IPS-20b (cell line): ENCODE measurements around the gene MOB1B.
"Not testable (repeated sequence)": the region's sequence is repeated elsewhere in the genome, so short reads cannot be mapped to it uniquely, and the experiment has no call there.

Source experiments
- H3K27ac ChIP-seq: one replicate; pipeline ENCODE4 v1.5.1; 2013; ENCODE audit warnings: low read length
- H3K27me3 ChIP-seq: 2 replicates; pipeline ENCODE4 v1.6.1; 2013; ENCODE audit warnings: mild to moderate bottlenecking, low read length, inconsistent platforms; ENCODE audit not compliant: insufficient read depth
- H3K36me3 ChIP-seq: 2 replicates; pipeline ENCODE4 v1.6.1; 2013; ENCODE audit warnings: low read depth, mild to moderate bottlenecking, inconsistent platforms, low read length, moderate library complexity; ENCODE audit not compliant: insufficient read depth
- H3K4me1 ChIP-seq: 2 replicates; pipeline ENCODE4 v1.6.1; 2013; ENCODE audit warnings: mild to moderate bottlenecking, control low read depth, inconsistent platforms, low read length, moderate library complexity; ENCODE audit not compliant: insufficient read depth
- H3K4me3 ChIP-seq: 2 replicates; pipeline ENCODE4 v1.5.1; 2013; ENCODE audit warnings: mild to moderate bottlenecking, low read length, inconsistent platforms
- H3K9ac ChIP-seq: 2 replicates; pipeline ENCODE4 v1.6.1; 2013; ENCODE audit warnings: low read depth, mild to moderate bottlenecking, inconsistent platforms, low read length, moderate library complexity
- H3K9me3 ChIP-seq: 2 replicates; pipeline ENCODE4 v1.6.1; 2013; ENCODE audit warnings: mild to moderate bottlenecking, low read depth, low read length, inconsistent platforms; ENCODE audit not compliant: insufficient read depth

The MOB1B gene

DNA sequence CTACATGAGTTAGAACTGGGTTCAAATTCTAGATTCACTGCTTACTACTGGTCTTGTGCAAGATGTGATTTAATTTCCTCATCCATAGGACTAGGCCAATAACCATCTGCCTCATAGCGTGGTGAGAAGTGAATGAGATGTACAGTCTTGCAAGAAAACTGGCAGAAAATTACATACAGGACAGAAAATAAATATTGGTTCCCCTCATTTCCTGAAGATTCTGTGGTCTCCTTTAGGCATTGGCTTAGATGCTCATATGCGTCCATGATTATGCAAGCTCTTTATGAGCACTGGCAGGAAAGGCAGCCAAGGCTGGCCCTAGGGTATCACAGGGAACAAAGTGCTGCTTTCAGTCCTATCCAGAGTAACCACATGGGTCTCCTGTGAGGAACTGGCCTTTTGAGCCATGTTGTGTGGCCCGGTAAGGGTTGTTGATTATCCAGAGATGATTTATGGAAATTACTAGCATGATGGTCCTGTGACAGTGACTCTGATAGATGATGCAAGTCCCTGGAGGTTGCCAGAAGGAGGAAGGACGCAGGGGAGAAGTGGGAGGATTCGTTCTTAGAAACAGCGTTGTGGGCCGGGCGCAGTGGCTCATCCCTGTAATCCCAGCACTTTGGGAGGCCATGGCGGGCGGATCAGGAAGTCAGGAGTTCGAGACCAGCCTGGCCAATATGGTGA, 9.9 kb upstream of the MOB1B start:
- Histone ChIP-seq H3K4me3 (no peak overlapping the region), H3K4me1 (no peaks in the 10 kb centered on the region), H3K27me3 (no peaks in the 10 kb centered on the region), H3K27ac (no peak overlapping the region), H3K9me3 (no peaks in the 10 kb centered on the region), H3K36me3 (no peaks in the 10 kb centered on the region), H3K9ac (no peak overlapping the region)

DNA sequence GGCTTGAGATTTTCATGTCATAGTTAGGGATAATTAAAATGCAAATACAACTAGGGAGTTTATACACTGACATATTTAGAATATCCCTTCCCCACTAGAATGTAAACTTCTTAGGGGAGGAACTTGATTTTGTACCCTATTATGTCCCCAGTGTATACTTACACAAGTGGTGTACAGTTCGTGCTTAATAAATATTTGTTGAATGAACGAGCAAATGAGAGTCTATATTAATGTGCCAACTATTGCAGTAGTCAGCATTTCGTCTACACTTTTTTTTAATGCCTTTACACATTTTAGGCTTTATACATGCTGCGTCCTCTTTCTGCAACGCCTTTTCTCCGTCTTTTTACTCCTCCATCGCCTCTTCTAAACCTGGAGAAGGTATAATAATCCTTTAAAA, 8.4 kb upstream of the MOB1B start:
- Histone ChIP-seq H3K27me3 (no peaks in the 10 kb centered on the region), H3K4me3 (no peak overlapping the region), H3K36me3 (no peaks in the 10 kb centered on the region), H3K4me1 (no peaks in the 10 kb centered on the region), H3K9me3 (no peaks in the 10 kb centered on the region), H3K9ac (no peak overlapping the region), H3K27ac (no peak overlapping the region)

DNA sequence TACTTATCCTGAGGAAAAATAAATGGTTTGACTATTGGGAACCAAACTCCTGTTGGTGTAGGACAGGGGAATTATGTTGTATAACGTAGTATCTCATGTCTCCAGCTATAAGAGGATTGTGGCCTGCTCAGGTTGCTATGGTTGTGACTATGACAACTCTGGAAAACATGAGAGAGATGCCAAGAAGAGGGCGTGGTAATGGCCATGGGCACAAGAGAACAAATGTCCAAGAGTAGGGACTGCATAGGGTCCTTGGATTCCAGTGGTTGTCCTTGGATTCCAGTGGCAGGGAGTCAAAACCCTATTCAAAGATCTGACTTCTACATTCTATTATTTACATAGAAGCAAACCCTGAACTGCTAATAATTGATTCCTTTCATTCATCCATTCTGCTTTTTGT, 6.8 kb upstream of the MOB1B start:
- H3K27me3 ChIP-seq: no peaks in the 10 kb centered on the region
- H3K27ac ChIP-seq: no peak overlapping the region
- no peak overlapping the region for H3K9ac ChIP-seq
- no peaks in the 10 kb centered on the region for H3K36me3 ChIP-seq
- H3K4me3 ChIP-seq: no peak overlapping the region
- H3K9me3 ChIP-seq: no peaks in the 10 kb centered on the region
- H3K4me1 ChIP-seq: no peaks in the 10 kb centered on the region

DNA sequence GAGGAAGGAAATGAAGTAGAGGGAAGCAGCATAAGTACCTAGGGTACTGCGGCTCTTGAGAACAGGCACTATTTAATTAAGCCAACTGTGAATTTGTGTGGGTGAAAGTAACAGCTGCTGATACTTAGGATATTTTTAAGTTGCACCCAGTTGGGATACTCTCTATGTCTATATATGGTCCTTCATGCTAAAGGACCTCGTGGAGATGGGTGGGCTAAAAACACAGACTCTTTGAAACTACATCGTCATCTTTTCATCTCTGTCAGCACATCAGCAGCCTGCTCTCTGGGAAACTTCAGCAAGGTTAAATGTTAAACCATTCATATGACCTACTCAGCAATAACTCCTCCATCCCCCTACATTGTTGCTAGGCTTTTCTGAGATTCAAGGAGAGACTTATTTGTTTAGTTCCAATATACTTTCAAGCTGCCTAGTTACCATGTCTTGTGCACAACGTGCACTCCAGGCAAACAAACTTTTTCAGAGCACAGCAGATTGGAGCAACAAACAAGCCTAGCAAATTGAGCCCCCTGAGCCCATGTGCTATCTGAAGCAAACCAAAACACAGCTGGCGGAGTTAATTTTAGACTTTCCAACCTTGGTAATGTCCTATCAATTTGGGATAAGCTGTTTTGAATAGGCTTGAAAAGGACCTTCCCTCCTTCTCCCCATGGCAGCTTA, 6.2 kb upstream of the MOB1B start:
- no peak overlapping the region for H3K27ac ChIP-seq
- H3K4me1 ChIP-seq: no peaks in the 10 kb centered on the region
- no peaks in the 10 kb centered on the region for H3K9me3 ChIP-seq
- H3K9ac ChIP-seq: no peak overlapping the region
- no peak overlapping the region for H3K4me3 ChIP-seq
- H3K27me3 ChIP-seq: no peaks in the 10 kb centered on the region
- H3K36me3 ChIP-seq: no peaks in the 10 kb centered on the region

DNA sequence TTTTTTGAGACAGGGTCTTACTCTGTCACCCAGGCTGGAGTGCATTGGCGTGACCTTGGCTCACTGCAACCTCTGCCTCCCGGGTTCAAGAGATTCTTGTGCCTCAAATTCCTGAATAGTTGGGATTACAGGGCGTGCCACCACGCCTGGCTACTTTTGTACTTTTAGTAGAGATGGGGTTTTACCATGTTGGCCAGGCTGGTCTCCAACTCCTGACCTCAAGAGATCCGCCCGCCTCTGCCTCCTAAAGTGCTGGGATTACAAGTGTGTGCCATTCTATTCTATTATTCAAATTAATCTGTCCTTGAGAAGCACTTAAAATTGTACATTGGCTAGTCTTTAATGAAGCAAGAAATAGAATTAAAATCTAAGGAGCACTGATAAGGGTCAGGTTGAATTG, 3.6 kb upstream of the MOB1B start:
- not testable (repeated sequence) for H3K4me1 ChIP-seq, H3K9ac ChIP-seq, H3K9me3 ChIP-seq, H3K27me3 ChIP-seq, H3K27ac ChIP-seq, H3K4me3 ChIP-seq, H3K36me3 ChIP-seq

DNA sequence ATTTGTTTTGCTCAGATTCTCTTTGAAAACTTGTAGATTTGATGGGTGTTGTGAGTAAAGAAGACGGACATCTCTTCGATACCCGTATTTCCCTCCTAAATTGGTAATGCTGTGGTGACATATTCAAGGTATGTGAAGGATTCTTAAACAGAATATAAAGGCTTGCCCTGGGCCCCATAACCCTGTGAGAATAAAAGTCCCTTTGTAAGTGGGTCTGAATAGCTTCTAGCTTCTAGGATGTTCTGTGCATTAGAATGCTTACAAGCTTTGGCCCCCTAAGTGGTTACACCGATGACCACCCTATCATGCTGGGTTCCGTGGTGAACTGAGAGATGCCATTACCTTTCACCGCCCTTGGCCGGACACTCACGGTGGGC, 574 bp upstream of the MOB1B start:
- peak overlapping the region; percentile 73; the same call in 1 of the 2 replicates for H3K9ac ChIP-seq
- no peaks in the 10 kb centered on the region for H3K27me3 ChIP-seq
- peak overlapping the region; percentile 16 for H3K27ac ChIP-seq
- peaks cover 5% of the 10 kb centered on the region; the same call in 1 of the 2 replicates for H3K4me1 ChIP-seq
- H3K9me3 ChIP-seq: no peaks in the 10 kb centered on the region
- H3K36me3 ChIP-seq: peaks cover 17% of the 10 kb centered on the region
- peak overlapping the region; percentile 99 for H3K4me3 ChIP-seq

DNA sequence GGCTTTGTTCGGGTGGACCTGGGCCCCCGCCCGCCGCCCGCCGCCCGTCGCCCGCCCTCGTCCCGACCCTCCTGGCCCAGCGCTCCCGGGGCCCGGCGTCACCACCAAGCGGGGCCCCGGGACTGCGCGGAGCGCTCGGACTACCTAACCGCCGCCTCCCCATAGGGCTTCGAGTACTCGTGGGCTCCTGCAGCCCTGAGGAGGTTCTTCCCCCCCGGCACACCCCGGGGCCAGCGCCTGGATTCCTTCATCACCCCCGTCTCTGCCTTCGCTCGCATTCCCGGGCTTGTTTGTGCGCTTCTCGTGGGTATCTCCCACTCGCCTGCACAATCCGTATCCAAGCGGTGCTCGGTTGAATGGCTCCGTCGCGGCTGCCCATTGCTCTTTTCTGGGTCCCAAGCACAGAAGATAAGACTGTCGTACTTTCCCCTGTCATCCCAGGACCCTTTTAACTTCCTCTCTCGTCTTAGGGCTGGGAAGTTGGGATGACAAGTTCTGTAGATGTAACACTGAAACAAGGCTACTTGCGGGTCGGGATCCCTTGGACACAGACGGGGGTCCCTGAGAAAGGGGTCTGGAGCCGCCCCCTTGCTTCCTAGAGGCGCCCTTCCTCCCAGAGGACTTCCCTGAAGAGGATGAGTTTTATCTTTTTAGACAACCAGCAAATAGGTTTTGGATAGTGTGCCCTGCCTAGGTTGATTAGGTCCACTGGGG, 565 bp downstream of the MOB1B start:
- no peaks in the 10 kb centered on the region for H3K9me3 ChIP-seq
- no peak overlapping the region for H3K27ac ChIP-seq
- peak overlapping the region; percentile 95 for H3K9ac ChIP-seq
- H3K4me3 ChIP-seq: peak overlapping the region; percentile 99
- no peaks in the 10 kb centered on the region for H3K27me3 ChIP-seq
- H3K4me1 ChIP-seq: peaks cover 5% of the 10 kb centered on the region; the same call in 1 of the 2 replicates
- peaks cover 25% of the 10 kb centered on the region for H3K36me3 ChIP-seq

DNA sequence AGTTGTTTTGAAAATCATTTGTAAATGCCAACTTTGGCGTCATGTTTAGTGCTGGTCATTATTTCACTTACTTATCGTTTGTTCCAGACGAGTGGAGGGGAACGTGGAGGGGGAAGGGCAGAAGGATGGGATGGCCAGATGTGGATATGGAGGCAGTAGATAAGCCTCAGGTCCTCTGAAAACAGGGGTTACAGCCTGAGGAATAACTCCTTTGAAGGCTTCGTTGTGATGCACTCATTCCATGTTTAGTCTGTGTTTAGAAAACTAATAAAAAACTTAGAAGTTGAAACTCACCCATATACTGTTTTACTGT, 1.1 kb downstream of the MOB1B start:
- Histone ChIP-seq H3K9me3 (no peaks in the 10 kb centered on the region), H3K27me3 (no peaks in the 10 kb centered on the region), H3K36me3 (peaks cover 25% of the 10 kb centered on the region), H3K4me1 (peaks cover 5% of the 10 kb centered on the region; the same call in 1 of the 2 replicates), H3K27ac (no peak overlapping the region), H3K4me3 (peak overlapping the region; percentile 99), H3K9ac (peak overlapping the region; percentile 95; the same call in 1 of the 2 replicates)

DNA sequence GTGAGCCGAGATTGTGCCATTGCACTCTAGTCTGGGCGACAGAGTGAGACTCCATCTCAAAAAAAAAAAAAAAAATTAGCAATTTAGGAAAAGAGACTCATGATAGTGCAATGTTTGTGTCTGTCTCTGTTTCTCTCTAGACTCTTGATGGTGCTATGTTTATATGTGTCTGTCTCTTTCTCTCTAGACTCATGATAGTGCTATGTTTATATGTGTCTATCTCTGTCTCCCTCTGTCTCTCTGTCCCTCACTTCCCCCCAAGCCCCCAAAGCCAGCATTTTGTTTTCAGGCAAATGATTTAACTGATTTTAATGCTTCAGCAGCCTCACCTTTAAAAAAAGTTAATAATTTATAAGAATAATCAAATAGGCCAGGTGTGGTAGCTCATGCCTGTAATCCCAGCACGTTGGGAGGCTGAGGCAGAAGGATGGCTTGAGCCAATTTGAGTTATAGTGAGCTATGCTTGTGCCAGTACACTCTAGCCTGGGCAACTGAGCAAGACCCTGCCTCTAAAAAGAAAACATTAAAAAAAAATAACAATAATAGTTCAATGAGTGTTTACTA, 6.9 kb downstream of the MOB1B start:
- H3K9me3 ChIP-seq: no peaks in the 10 kb centered on the region
- peaks cover 25% of the 10 kb centered on the region for H3K36me3 ChIP-seq

DNA sequence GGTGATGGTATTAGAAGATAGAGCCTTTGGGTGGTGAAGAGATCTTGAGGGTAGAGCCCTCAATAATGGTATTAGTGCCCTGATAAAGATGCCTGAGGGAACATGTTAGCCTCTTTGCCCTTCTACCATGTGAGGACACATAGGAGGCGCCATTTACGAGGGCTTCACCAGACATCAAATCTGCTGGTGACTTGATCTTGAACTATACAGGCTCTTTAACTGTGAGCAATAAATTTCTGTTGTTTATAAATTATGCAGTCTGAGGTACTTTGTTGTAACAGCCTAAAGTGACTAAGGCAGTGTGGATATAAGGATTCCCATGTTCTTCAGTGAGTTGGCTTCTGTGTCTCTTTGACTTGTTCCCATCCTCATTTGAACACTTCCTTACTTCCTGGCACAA, 11.8 kb downstream of the MOB1B start:
- Histone ChIP-seq H3K9ac (no peak overlapping the region), H3K27ac (no peak overlapping the region), H3K27me3 (no peaks in the 10 kb centered on the region), H3K4me3 (no peak overlapping the region), H3K36me3 (no peaks in the 10 kb centered on the region), H3K4me1 (no peaks in the 10 kb centered on the region), H3K9me3 (no peaks in the 10 kb centered on the region)

More for the DNA sequence above, 6.9 kb downstream of the MOB1B start:
- Histone ChIP-seq H3K27ac (no peak overlapping the region), H3K27me3 (no peaks in the 10 kb centered on the region), H3K4me1 (no peaks in the 10 kb centered on the region), H3K9ac (no peak overlapping the region), H3K4me3 (no peak overlapping the region)

DNA sequence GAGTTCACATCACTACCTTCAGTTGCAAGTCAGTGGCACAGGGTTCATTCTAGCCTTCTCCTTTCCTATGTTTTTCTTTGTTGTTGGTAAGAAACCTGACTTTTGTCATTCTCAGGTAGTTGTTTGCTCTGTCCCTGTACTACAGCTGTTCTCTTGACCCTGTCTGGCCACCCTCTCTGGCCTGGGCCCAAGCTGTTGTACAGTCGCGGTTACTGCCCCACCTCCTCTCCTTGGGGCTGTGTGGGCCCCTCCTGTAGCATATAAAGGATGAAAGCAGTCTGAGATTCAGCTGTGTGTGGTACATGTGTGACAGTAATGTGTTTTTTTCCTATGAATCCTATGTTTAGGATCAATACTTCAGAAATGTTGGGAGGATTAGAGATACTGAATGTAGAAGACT, 12.5 kb downstream of the MOB1B start:
- Histone ChIP-seq H3K4me1 (no peaks in the 10 kb centered on the region), H3K27ac (no peak overlapping the region), H3K27me3 (no peaks in the 10 kb centered on the region), H3K9ac (no peak overlapping the region), H3K36me3 (no peaks in the 10 kb centered on the region), H3K4me3 (no peak overlapping the region), H3K9me3 (no peaks in the 10 kb centered on the region; the same call in 1 of the 2 replicates)
